GM12878 (cell line): ENCODE results near the gene BPIFA3. TPM values are rescaled to one million over a fixed set of nuclear protein-coding genes. Genes with fewer than 3 reads are reported as not detected.

Source experiments
- ATAC-seq: fragments of 200-7000 bp; cut with Tn5 transposase; 3 replicates; pipeline ENCODE4 v1.9.1; 2020; ENCODE audit warnings: mild to moderate bottlenecking, moderate library complexity
- BruUV-seq: library from RNA; stranded (reverse); fragments of 400-500 nt; replicated peaks from 2 replicates; lab custom pipeline; 2021; lab: Mats Ljungman, UMichigan
- CTCF ChIA-PET: fragments of 300-600 bp; sonication (Branson Sonifier 250); formaldehyde crosslinking; extraction: SDS; loops from one replicate; lab custom pipeline; 2021; ENCODE audit warnings: inconsistent platforms; lab: Yijun Ruan, JAX
- POLR2A ChIA-PET: fragments of 350-600 bp; formaldehyde crosslinking; extraction: SDS; loops from one replicate; lab custom pipeline; 2021; ENCODE audit warnings: inconsistent platforms; lab: Charles Lee
- RAD21 ChIA-PET: fragments of 300-600 bp; sonication (Branson Sonifier 250); formaldehyde crosslinking; loops from one replicate; lab custom pipeline; 2023; ENCODE audit warnings: antibody characterized with exemption; ENCODE audit not compliant: unreplicated experiment; lab: Charles Lee
- SMC1A ChIA-PET: fragments of 300-600 bp; sonication (Branson Sonifier 250); formaldehyde crosslinking; loops from one replicate; lab custom pipeline; 2023; ENCODE audit not compliant: unreplicated experiment, uncharacterized antibody; lab: Charles Lee
- DNase-seq: peaks from one replicate; pipeline ENCODE4 v3.0.0-alpha.2; 2011; ENCODE audit warnings: low read depth, low spot score
- FAIRE-seq: peaks from 3 replicates; lab custom pipeline; 2011; peaks lifted over from hg19 to GRCh38; lab: Jason Lieb, UNC
- H2AFZ ChIP-seq: 2 replicates; pipeline ENCODE4 v1.6.0; 2011; ENCODE audit warnings: low read depth, low read length, control low read depth; ENCODE audit not compliant: control insufficient read depth
- H3K27ac ChIP-seq: 2 replicates; pipeline ENCODE4 v1.5.1; 2011; ENCODE audit warnings: control low read depth; ENCODE audit not compliant: control insufficient read depth, insufficient read depth
- H3K27me3 ChIP-seq, 2 experiments: replicated peaks in 1 of 2; 2 replicates each; pipeline versions ENCODE4 v1.6.0 to v1.6.1; 2011; ENCODE audit warnings: low read length in 1 of 2; ENCODE audit not compliant: control insufficient read depth in 2 of 2, insufficient read depth in 2 of 2
- H3K36me3 ChIP-seq, 2 experiments: 2 replicates each; pipeline ENCODE4 v1.5.1; 2011; ENCODE audit warnings: low read length in 1 of 2; ENCODE audit not compliant: control insufficient read depth in 2 of 2, insufficient read depth in 2 of 2
- H3K4me1 ChIP-seq: 2 replicates; pipeline ENCODE4 v1.6.1; 2011; ENCODE audit warnings: mild to moderate bottlenecking, low read length, moderate library complexity, mixed read lengths; ENCODE audit not compliant: control insufficient read depth, insufficient read depth
- H3K4me2 ChIP-seq: 2 replicates; pipeline ENCODE4 v1.6.0; 2011; ENCODE audit warnings: control low read depth; ENCODE audit not compliant: control insufficient read depth, insufficient read depth
- H3K4me3 ChIP-seq: fragments of 200-600 bp; sonication (generic); 2 replicates; pipeline ENCODE4 v1.5.1; 2016
- H3K79me2 ChIP-seq: 2 replicates; pipeline ENCODE4 v1.6.0; 2011; ENCODE audit warnings: low read length; ENCODE audit not compliant: control insufficient read depth, insufficient read depth
- H3K9ac ChIP-seq: 2 replicates; pipeline ENCODE4 v1.8.0; 2011; ENCODE audit warnings: low read length, control low read depth, mixed read lengths; ENCODE audit not compliant: control insufficient read depth, insufficient read depth
- H3K9me3 ChIP-seq: replicated peaks from 3 replicates; pipeline ENCODE4 v1.5.1; 2011; ENCODE audit warnings: mild to moderate bottlenecking, low read length; ENCODE audit not compliant: control insufficient read depth, insufficient read depth
- H4K20me1 ChIP-seq: 2 replicates; pipeline ENCODE4 v1.6.0; 2011; ENCODE audit not compliant: control insufficient read depth, insufficient read depth
- CBX5 ChIP-seq: sonication (generic); IDR thresholded peaks from 2 replicates; pipeline ENCODE4 v1.6.1; 2016; ENCODE audit warnings: low read depth, moderate library complexity, mild to moderate bottlenecking, inconsistent platforms
- CEBPB ChIP-seq, 2 experiments: fragments of 150-350 bp in 1 of 2; IDR thresholded peaks; 2 replicates each; pipeline ENCODE4 v1.6.1; 2012 to 2014; ENCODE audit warnings: low read depth in 2 of 2, low read length in 2 of 2, borderline replicate concordance in 1 of 2, inconsistent platforms in 1 of 2
- CHD1 ChIP-seq: IDR thresholded peaks from 2 replicates; pipeline ENCODE4 v1.6.1; 2012; ENCODE audit warnings: low read depth, low read length, improper control_type of control experiment
- EED ChIP-seq: sonication (generic); IDR thresholded peaks from 2 replicates; pipeline ENCODE4 v1.6.1; 2016; ENCODE audit warnings: antibody characterized with exemption, low read depth
- EP300 ChIP-seq, 2 experiments: fragments of 150-350 bp in 1 of 2; IDR thresholded peaks; 2 replicates each; pipeline ENCODE4 v1.6.1; 2011 to 2012; ENCODE audit warnings: low read depth in 2 of 2, low read length in 2 of 2, borderline replicate concordance in 1 of 2, improper control_type of control experiment in 1 of 2, inconsistent platforms in 1 of 2; ENCODE audit not compliant: control insufficient read depth in 1 of 2
- HDAC6 ChIP-seq: fragments of 200-600 bp; sonication (generic); IDR thresholded peaks from one replicate; pipeline ENCODE4 v1.8.0; 2017; ENCODE audit warnings: antibody characterized with exemption; ENCODE audit not compliant: unreplicated experiment
- KLF5 ChIP-seq: fragments of 450-650 bp; IDR thresholded peaks from 2 replicates; pipeline ENCODE4 v1.6.1; 2014; ENCODE audit warnings: mild to moderate bottlenecking; ENCODE audit not compliant: partially characterized antibody
- MTA3 ChIP-seq: IDR thresholded peaks from 2 replicates; pipeline ENCODE4 v1.6.1; 2012; ENCODE audit warnings: low read length, inconsistent platforms, borderline replicate concordance
- NFXL1 ChIP-seq: fragments of 450-650 bp; IDR thresholded peaks from 2 replicates; pipeline ENCODE4 v1.6.1; 2017; ENCODE audit warnings: antibody characterized with exemption, mild to moderate bottlenecking, borderline replicate concordance
- NR2C2 ChIP-seq: IDR thresholded peaks from 2 replicates; pipeline ENCODE4 v1.6.1; 2011; ENCODE audit warnings: borderline replicate concordance, low read depth; ENCODE audit not compliant: control insufficient read depth, insufficient read length
- RAD51 ChIP-seq: fragments of 450-650 bp; IDR thresholded peaks from 2 replicates; pipeline ENCODE4 v1.6.1; 2016; ENCODE audit warnings: moderate library complexity, mild to moderate bottlenecking, inconsistent platforms
- RBBP5 ChIP-seq: fragments of 200-600 bp; sonication (generic); conservative IDR thresholded peaks from 2 replicates; pipeline ENCODE4 v1.6.1; 2016
- SMC3 ChIP-seq: IDR thresholded peaks from 2 replicates; pipeline ENCODE4 v1.6.1; 2011; ENCODE audit warnings: low read length, improper control_type of control experiment, borderline replicate concordance
- WGBS: methylation state at CpG from one replicate; pipeline ENCODE4 v1.1.6; 2016; ENCODE audit warnings: low lambda C conversion rate; ENCODE audit not compliant: insufficient replicate concordance, insufficient coverage; ENCODE audit errors: missing lambda C conversion rate; 5-methylcytosine and 5-hydroxymethylcytosine counted together
- in situ Hi-C: fragments of 300-500 bp; cut with MboI; formaldehyde crosslinking; loops from 9 replicates; pipeline ENCODE4 v1.14.3; 2018; ENCODE audit warnings: mixed read lengths
- intact Hi-C: fragments of 100-400 bp; cut with micrococcal nuclease; formaldehyde crosslinking; loops from one replicate; pipeline ENCODE4 v1.14.2; 2022; ENCODE audit not compliant: unreplicated experiment
- polyA plus RNA-seq, 11 experiments: library from polyadenylated mRNA; depleted of rRNA in 4 of 11; unstranded in 6 of 11; stranded (reverse) in 5 of 11; fragments of >200 nt; fragmentation: Nextera tagmentation in 4 of 11; fragmentation: Illumina TruSeq in 1 of 11; extraction: Ambion mirVana in 4 of 11; extraction: Trizol in 1 of 11; gene quantifications; 1 replicate in 1 of 11; 2 replicates in 10 of 11; pipeline versions ENCODE4 v1.2.1 to v1.2.3, GENCODE V29; 2011 to 2016; ENCODE audit warnings: inconsistent platforms in 2 of 11, missing spikeins in 2 of 11, low read depth in 1 of 11
- total RNA-seq, 4 experiments: library from RNA; depleted of rRNA in 3 of 4; stranded (reverse); fragments of >200 nt in 3 of 4; fragmentation: Illumina TruSeq in 1 of 4; extraction: Trizol in 1 of 4; gene quantifications; 2 replicates each; pipeline versions ENCODE4 v1.2.1 to v1.2.3, GENCODE V29; 2013 to 2021
- TF ChIP-seq, protein P1 (sequence below), 3 experiments: IDR thresholded peaks in 2 of 3; conservative IDR thresholded peaks in 1 of 3; 2 replicates each; pipeline ENCODE4 v1.5.1; 2011; ENCODE audit warnings: low read depth in 3 of 3, low read length in 3 of 3, mild to moderate bottlenecking in 3 of 3, control low read depth in 2 of 3, moderate library complexity in 2 of 3, inconsistent platforms in 1 of 3, mixed read lengths in 1 of 3; ENCODE audit not compliant: control insufficient read depth in 2 of 3, insufficient read depth in 1 of 3; ENCODE audit errors: extremely low read depth in 1 of 3

Gene BPIFA3
- total and polyA plus RNA-seq, 10 of the 15 experiments (the other 5 are each of a cell fraction or from before 2014, with no cell fraction given), result not detected

DNA sequence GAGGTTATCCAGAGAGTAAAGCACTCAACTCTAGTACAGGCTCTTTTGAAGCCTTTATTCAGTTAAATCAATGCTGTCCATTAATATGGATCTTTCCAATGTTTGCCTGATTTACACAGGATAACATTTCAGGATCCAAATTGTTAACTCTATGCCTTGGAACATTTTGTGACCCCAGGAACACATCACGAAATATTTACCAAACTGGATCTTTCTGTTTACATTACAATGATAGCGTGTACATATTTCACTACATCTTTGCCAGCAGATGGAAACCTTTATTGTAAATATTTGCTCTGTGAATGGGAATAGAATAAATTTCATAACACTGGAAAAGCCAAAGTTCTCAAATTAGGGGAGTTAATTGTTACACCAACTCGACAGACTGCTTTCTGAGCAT, 25.7 kb upstream of the BPIFA3 start:
- no peaks in the 10 kb centered on the region for H3K4me1 ChIP-seq
- 35% methylated on average over 3 of the region's 3 CpGs for WGBS
- H3K27me3 ChIP-seq, result no peaks in the 10 kb centered on the region
- H3K9ac ChIP-seq, result no peak overlapping the region
- no peak overlapping the region for H3K4me2 ChIP-seq
- no peaks in the 10 kb centered on the region for H3K9me3 ChIP-seq
- H4K20me1 ChIP-seq, result no peaks in the 10 kb centered on the region
- RAD21 ChIA-PET, result no interaction called here
- no peak for DNase-seq
- POLR2A ChIA-PET, result interaction anchor here (0.5 kb wide), 1 partner anchor 348 kb away, joined by 4 read pairs; no protein-coding TSS in a partner anchor
- CTCF ChIA-PET, result no interaction called here
- in situ Hi-C loops (no loop called here), intact Hi-C loops (no loop called here)
- H2AFZ ChIP-seq, result no peak overlapping the region
- FAIRE-seq, result no peak
- H3K36me3 ChIP-seq, result no peaks in the 10 kb centered on the region
- H3K4me3 ChIP-seq, result no peak overlapping the region
- ATAC-seq, result no peak
- no TSS peak for BruUV-seq
- SMC1A ChIA-PET, result no interaction called here
- no peak overlapping the region for H3K27ac ChIP-seq
- no peaks in the 10 kb centered on the region for H3K79me2 ChIP-seq
- TF ChIP-seq CEBPB (IDR thresholded peaks at IDR 0.05; ENCODE audit: borderline replicate concordance in 1 of 2, low read depth in 2 of 2, low read length in 2 of 2) (no peak), RBBP5 (no peak), RAD51 (no peak), NR2C2 (no peak), HDAC6 (no peak), NFXL1 (no peak), CBX5 (no peak), SMC3 (no peak), EP300 (IDR thresholded peaks at IDR 0.05; ENCODE audit: borderline replicate concordance in 1 of 2, control insufficient read depth in 1 of 2, low read depth in 2 of 2, low read length in 2 of 2) (no peak), MTA3 (no peak), EED (no peak), KLF5 (no peak), CHD1 (no peak)
- TF ChIP-seq, protein P1, sequence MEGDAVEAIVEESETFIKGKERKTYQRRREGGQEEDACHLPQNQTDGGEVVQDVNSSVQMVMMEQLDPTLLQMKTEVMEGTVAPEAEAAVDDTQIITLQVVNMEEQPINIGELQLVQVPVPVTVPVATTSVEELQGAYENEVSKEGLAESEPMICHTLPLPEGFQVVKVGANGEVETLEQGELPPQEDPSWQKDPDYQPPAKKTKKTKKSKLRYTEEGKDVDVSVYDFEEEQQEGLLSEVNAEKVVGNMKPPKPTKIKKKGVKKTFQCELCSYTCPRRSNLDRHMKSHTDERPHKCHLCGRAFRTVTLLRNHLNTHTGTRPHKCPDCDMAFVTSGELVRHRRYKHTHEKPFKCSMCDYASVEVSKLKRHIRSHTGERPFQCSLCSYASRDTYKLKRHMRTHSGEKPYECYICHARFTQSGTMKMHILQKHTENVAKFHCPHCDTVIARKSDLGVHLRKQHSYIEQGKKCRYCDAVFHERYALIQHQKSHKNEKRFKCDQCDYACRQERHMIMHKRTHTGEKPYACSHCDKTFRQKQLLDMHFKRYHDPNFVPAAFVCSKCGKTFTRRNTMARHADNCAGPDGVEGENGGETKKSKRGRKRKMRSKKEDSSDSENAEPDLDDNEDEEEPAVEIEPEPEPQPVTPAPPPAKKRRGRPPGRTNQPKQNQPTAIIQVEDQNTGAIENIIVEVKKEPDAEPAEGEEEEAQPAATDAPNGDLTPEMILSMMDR (IDR thresholded peaks at IDR 0.05 in 2 of 3, conservative IDR thresholded peaks at IDR 0.05 in 1 of 3; ENCODE audit: control insufficient read depth in 2 of 3, extremely low read depth in 1 of 3, insufficient read depth in 1 of 3, low read depth in 3 of 3, low read length in 3 of 3), result no peak
